ENCODE results near the gene CA11.
"Not testable (repeated sequence)": the region's sequence is repeated elsewhere in the genome, so short reads cannot be mapped to it uniquely, and the experiment has no call there.

CA11 gene

DNA sequence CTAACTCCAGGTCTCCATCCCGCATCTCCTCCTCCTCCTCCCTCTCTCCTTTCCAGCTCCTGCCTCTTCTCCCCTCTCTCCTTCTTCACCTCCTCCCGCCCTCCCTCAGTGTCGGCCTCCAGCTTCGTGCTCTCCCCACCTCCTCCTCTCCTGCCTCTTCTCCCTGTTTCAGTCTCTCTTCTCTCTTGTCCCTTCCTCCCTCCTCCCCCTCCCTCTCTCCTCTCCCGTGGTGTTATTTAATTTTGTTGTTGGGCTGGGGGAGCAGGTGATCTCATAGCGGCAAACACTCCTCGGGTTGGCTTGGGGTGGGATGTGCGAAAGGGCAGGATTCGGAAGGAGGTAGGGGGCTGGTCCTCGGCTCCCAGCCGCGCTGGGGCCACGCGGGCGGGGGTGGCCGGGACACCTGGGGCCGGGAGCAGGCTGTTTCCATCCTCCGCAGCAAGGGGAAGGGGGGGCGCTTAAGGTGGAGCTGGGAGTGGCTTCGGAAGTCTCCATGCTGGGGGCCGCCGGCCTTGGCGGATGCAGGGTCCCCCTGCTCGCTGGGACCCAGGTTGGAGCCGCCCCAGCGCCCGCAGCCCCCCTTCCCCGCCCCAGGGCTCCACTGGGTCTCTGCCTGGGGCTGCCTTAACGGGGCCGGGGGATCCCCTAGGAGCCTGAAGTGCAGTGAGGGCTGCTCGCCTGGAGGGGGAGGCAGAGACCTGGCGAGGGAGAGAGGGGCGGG lies at the start of gene CA11:
TSS of gene CA11 (minus strand) at position 187 of the 721 bp plus-strand sequence. CDS start 555 bp downstream, outside the sequence.
- peak; percentile 95 for DNase-seq

DNA sequence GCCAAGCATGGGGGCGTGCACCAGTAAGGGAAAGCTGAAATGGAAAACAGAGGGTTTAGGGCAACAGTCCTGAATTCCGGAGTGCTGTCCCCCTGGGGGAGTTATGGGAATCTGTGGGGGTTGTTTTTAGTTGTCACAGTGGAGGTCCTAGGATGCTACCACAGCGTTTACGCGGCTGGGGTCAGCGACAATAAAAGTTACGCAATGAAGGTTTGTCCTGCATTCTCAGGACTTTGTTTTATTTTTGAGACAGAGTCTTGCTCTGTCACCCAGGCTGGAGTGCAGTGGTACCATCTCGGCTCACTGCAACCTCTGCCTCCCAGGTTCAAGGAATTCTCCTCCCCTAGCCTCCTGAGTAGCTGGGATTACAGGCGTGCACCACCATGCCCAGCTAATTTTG lies 47.6 kb upstream of the CA11 start:
- not testable (repeated sequence) for DNase-seq

DNA sequence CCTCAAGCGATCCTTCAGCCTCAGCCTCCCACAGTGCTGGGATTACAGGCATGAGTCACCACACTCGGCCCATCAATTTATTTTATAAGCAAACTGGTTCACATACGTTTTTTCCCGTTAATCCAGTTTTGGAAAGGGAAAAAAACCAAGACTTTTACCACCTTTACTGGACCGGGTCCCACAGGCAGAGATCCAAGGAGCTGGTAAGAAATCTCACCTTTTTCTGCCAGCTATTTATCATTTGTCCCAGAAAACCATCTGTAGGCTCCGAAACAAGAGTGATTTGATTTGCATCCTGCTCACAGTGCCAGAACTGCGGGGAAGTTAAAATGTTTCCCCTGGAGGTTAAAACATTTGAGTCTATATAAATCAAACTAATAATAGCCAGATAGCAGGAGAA lies 43.5 kb upstream of the CA11 start:
- no peak for DNase-seq

DNA sequence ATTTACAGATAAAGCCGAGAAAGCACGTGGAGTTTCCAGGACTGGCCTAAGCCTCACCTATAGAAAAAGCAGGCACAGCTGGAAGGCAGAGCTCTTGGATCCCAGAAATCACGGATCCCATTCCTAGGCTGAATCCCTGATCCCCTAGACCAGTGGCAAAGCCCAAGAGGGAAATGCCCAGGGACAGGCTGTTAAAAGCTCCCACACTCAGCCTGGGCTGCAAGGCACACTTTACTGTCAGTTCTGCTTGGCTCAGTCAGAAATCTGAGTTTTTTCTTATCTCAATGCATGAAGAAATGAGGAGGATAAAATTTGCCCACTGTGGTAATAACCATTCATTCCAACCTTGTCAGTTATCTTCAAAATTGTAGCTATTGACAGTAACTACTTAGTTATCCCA lies 41.8 kb upstream of the CA11 start:
- no peak for DNase-seq

DNA sequence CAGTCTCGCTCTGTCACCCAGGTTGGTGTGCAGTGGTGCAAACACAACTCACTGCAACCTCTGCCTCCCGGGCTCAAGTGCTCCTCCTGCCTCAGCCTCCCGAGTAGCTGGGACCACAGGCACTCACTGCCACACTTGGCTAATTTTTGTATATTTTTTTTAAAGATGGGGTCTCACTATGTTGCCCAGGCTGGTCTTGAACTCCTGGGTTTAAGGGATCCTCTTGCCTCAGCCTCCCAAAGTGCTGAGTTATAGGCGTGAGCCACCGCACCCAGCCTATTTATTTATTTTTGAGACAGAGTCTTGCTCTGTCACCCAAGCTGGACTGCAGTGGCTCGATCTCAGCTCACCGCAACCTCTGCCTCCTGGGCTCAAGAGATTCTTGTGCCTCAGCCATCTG lies 40.6 kb upstream of the CA11 start:
- DNase-seq: not testable (repeated sequence)

DNA sequence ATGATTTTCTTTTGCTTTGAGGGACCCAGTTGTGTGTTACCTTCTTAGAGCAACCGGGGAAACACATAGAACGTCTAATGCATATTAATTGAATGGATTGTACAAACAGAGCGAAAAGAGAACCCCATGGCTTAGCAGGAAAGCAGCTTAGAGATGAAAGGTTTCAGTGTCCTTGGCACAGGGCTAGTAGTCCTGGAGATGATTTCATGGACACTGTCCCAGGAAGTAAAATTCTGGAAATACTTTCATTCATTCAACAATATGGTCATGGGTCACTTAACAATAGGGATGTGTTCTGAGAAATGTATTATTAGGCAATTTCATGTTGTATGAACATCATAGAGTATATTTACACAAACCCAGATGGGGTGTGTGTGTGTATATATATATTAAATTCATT lies 40.1 kb upstream of the CA11 start:
- DNase-seq: no peak

DNA sequence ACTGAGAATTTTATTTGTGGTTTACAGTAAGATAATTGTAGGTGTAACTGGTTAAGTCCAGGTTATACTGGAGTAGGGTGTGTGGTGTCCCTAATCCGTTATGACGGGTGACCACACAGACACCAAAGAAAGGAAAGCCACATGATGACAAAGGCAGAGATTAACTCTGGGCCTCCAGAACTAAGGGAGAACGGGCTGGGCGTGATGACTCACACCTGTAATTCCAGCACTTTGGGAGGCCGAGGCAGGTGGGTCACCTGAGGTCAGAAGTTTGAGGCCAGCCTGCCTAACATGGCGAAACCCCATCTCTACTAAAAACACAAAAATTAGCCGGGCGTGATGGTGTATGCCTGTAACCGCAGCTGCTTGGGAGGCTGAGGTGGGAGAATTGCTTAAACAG lies 39.6 kb upstream of the CA11 start:
- no peak for DNase-seq

DNA sequence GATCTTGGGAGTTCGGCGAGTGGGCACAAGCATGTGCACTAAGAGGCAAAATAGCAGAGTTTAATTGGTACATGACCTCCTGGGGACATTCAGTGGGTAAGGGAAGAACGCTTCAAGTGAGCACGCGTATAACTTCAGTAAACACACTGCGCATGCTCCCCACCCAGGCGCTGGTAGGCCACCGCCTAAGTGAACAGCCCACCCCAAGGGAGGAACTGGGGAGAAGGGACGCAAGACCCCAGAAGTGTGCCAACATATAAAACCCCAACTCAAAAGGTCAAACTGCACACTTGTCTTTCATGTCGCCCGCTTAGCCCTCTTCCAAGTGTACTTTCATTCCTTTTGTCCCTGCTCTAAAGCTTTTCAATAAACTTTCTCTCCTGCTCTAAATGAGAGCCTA lies 37.4 kb upstream of the CA11 start:
- DNase-seq: peak; percentile 81

DNA sequence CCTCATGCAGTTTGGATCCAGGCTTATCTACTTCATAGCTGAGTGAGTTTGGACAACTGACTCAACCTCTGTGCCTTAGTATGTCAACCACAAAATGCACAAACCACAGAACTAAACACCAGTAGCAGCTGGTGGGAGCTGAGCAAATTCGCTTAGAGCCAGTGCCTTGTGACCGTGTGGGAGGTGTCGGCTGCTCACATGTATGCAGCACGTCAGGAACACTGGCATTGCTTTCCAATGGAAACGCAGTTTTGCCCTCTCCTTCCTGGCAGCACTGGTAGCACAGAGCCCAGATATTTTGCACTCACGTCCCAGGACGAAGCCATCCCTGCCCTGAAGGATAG lies 35.1 kb upstream of the CA11 start:
- DNase-seq: no peak

DNA sequence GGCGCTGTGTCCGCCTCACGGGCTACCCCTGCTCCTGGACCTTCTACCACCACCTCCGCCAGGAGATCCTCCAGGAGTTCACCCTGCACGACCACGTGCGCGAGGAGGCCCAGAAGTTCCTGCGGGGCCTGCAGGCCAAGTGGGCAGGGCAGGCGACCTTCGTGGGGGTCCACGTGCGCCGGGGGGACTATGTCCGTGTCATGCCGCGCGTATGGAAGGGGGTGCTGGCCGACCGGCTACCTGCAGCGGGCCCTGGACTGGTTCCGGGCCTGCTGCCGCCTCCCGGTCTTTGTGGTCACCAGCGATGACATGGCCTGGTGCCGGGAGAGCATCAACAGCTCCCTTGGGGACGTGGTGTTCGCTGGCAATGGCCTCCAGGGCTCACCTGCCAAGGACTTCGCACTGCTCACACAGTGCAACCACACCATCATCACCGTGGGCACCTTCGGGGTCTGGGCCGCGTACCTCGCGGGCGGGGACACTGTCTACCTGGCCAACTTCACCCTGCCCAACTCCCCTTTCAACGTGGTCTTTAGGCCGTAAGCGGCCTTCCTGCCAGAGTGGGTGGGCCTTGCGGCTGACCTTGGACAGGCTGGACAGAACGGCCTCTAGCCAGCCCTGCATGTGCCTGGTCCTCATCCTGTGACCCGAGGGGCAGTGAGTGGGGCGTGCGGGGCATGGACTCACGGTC lies 34.6 kb upstream of the CA11 start:
- DNase-seq: no peak

DNA sequence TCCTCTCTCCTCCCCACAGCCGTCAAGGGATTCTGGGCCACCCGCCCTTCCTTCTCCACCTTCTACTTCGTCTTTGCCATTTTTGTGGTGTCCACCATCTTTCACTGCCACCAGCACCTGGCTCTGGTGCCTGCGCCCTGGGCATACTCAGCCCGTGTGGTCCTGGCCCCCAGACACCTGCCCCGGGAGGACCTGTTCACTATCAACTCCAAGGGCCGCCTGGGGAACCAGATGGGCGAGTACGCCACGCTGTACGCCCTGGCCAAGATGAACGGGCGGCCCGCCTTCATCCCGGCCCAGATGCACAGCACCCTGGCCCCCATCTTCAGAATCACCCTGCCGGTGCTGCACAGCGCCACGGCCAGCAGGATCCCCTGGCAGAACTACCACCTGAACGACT lies 34.0 kb upstream of the CA11 start:
- not testable (repeated sequence) for DNase-seq

DNA sequence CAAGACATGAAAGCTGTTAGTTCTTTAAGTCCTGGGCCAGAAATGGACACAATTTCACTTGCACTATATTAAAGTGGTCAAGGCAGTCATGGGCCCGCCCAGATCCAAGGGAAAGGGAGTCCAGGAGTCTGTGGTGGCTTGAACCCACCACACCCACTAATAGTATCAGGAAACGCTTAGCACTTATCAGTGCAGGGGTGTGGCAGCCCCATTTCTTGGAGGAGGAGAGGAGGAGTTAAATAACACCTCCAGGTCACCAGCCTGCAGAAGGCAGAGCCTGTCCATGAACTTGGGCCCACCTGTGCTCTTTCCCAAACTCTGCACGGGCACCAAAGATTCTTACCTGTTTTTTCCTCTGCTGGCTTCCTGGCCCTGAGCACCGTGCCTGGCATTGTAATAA lies 32.2 kb upstream of the CA11 start:
- DNase-seq: no peak

DNA sequence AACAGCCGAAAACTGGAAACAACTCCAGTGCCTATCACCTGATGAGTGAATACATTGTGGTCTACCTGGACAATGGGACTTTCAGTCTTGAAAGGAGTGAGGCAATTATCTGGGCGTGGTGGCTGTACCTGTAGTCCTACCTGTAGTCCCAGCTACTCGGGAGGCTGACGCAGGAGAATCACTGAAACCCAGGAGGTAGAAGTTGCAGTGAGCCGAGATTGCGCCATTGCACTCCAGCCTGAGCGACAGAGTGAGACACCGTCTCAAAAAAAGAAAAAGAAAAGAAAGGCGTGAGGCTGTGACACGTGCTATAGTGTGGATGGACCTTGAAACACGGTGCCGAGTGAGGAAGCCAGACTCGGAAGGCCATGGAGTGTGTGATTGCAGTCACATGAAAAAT lies 30.9 kb upstream of the CA11 start:
- DNase-seq: no peak

DNA sequence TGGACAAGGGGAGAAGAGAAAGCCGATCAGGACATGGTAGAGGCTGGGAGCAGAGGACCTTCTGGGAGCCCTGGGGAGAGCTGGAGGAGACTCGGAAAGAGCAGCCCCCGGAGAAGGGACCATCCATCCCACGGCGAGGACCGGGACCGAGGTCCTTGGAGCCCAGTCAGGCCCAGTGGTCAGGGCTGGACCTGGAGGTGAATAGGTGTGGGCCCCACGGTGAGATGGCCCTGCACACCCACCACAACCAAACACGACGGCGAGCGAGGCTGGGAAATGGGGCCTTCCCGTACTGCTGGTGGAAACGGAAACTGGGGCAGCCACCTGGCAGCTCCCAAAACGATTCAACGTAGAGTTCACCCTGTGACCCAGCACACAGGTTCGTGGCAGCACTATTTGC lies 30.5 kb upstream of the CA11 start:
- DNase-seq: no peak

DNA sequence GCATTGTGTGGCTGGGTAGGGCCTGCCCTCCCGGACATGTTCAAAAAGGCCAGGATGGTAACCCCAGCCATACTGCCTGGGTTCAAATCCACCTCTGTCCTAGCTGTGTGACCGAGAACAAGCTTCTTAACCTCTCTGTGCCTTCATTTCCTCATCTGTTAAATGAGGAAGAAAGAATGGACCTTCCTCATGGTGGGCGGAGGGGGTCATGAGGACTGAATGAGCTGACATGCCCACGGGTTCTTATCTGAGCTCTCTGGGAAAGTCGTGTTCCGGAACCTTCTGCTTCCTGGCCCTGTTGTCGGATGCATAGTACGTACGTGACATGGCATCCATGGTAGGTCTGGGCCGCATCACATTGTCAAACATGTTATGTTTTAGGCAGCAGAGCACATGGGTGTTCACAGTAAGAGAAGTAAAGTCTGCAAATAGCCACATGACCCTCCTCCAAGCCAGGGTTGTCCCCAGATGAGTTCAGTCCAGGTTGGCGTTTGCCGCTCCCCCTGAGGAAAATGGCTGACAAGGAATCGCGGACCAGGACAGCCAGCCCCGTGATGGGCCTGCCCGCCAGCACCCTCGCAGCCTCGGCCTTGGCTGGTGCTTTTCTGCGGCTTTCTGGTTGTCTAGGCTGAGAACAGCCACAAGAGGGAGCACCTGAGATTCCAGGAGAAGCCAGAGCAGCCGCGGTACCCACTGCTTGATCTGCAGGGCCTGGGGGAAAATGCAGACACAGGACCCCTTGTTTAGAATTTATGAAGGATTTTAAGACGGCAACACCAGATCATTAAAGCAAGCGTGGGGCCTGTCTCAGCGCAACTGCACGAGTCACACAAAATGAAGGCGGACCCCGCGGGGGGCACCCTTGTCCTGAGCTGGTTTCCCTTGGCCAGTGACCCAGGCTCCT lies 29.2 kb upstream of the CA11 start:
- peak; percentile 88 for DNase-seq

DNA sequence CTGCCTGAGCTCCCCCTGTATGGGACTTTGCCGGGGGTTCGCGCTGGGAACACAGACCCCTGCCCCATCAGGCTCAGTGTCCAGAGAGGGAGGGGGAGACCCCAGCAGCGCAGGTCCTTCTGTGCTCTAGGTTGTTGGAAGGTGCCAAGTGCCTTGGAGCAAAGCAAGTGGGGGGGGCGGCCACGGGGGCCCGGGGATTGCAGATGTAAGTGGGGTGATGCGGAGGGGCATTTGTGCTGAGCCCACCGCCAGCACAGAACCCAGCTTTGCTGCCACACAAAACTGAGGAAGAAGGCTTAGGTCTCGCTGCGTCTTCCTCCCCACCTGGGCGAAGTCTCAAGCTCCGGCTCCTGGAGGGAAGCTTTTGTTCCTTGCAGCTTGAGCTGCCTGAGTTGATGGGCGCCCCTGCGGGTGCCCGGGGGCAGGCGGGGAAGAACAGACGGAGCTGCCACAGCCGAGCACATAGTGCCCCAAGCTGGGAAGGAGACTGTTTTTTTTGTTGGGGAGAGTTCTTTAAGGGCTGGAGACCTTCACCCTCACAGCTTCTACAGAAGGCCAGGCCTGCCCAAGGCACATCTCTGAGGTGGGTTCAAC lies 28.3 kb upstream of the CA11 start:
- DNase-seq: no peak

DNA sequence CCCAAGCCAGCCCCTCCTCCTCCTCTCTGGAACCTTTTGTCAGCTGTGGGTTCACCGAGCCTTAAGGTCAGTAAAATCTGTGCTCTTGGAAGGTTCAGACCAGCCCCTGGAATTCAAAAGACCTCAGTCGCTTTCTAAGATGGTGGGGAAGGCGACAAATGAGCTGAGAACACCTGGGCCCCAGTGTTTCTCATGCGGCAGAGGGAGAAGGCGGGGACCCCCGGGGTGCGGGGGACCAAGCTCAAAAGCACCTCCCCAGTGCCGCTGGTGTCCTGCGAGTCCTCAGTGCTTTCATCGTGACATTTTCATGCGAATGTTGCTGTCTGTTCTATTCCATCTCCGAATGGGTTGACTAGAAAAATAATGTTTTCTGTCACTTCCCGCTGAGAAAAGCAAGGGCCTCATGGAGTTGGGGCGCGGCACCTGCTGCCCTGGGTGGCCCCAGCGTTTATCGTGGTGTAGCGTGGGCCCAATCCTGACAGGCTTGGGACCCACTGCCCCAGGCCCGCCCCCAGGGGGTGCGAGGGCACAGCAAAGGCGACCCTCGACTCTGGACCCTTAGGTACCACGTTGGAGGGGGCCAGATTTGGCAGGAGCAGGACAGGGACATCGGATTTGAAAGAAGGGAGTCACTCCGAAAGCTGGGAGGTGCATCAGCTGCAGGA lies 27.6 kb upstream of the CA11 start:
- DNase-seq: no peak

DNA sequence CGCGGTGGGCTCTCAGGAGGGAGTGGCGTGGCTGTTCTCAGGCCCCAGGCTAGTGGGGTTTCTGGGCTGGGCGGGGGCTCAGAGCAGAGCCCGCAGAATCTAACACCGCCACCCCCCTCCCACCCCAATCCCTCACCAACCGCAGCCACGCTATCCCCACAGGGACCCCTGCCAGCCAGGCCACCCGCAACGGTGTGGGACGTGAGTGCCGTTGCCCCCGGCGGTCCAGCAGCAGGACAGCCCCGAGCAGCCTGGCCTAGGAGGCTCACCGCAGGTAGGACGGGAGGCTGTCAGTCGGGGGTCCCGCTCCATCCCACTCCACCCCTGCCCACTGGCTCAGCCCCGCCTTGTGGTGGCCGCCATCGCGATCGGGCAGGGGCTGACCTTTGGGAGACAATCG lies 27.0 kb upstream of the CA11 start, which contains the start of gene NTN5:
TSS of gene NTN5 (minus strand) at position 24 of the 400 bp plus-strand sequence. CDS start 2,031 bp downstream, outside the sequence.
- no peak for DNase-seq

DNA sequence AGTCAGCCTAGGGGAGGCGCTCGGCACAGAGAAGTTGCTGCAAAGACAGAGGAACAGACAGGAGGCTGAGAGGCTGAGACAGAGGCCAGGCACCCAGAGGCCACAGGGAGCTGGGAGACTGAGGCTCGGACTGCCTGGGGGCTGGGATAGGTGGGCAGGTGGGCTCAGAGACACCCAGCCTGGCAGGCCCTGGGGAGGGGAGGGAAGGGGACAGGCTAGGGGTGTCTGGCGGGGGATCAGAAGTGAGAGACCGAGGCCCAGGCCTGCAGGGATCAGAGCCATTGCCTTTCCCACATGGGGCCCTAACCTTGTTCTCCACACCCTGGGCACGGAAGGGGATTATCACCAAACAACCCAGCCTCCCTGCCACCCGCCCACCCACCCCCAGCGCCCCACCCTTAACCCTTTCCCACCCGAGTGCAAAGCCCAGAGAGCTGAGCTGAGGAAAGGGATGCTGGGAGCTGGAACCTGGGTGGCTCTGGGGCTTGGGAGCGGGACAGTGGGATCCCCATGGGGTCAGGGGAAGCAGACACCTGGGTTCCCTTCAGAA lies 25.5 kb upstream of the CA11 start:
- no peak for DNase-seq

DNA sequence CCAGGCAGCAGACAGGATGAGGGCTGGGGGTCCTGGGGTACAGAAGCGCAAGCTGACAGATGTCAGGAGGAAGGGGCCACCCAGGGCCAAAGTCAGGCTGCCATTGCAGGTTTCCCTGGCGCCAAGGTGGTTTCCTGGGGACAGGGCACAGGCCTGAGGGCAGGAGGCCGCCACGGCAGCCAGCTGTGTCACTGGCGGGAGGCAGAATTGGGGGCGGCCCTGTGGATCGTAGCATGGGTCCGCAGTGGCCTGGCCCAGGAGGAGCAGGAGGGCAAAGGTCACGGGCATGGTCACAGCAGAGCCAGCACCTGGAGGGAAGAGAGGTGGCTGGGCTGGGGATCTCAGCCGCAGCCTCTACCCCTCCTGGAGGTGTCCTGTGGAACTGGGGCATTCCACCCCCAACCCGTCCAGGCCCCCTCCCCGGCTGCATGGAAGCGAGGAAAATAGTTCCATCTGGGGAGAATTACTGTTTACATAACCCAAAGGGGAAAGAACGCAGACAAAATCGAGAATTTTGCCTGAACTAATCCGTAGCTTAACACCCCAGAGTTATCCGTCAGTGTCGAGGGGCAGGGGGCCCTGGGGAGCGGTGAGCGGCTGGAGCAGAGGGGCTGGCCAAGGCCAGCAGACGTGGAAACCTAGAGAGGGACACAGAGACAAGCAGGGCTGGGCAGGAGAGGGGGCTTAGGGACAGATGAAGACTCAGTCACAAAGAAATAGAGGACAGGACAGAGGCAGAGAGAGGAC lies 24.9 kb upstream of the CA11 start:
- no peak for DNase-seq

DNA sequence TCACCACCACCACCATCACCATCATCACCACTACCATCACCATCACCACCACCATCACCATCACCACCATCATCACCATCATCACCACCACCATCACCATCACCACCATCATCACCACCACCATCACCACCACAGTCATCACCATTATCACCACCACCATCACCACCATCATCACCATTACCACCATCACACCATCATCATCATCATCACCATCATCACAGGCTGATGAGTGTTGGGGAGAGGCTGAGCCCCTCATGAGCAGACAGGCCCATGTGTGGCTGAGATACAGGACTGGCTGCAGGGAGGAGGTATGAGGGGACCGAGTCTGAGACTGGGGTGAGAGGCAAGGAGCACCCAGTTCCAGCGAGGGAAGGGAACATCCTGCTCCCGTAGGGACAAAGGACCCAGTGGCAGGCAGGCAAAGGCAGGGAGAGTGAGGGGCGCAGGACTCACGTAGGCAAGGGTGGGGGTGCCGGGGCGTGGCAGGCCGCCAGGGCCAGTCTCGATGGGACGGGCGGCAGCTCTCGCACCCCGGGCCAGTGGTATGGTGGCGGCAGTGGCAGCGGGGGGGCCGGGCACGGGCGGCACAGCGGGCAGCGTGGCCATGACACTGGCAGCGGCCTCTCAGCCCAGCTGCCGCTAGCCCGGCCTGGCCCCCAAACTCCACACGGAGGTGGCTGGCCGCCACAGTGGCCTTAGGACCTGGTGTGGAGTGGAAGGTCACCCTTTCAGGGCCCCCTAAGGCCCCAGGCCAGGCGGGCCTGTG lies 24.1 kb upstream of the CA11 start:
- no peak for DNase-seq

Data from femur (tissue), 1 donor.